OCI-LY3 (cell line): ENCODE results near the gene DLGAP4.

Experiments
- CTCF ChIP-seq: fragments of 200-600, 300-600 bp; sonication (generic); IDR thresholded peaks from 2 replicates; pipeline ENCODE4 v1.5.1; 2014; ENCODE audit warnings: antibody characterized with exemption, low read length, low read depth
- EZH2phosphoT487 ChIP-seq: fragments of 200-600 bp; shearing (Covaris generic); IDR thresholded peaks from 2 replicates; pipeline ENCODE4 v1.6.1; 2018; ENCODE audit warnings: antibody characterized with exemption, mixed run types, low read depth

GRCh38 chr20:36372666-36373065, 66.5 kb downstream of the DLGAP4 start:
- no peak for TF ChIP-seq CTCF
- no peak for TF ChIP-seq EZH2phosphoT487
